Endometrial microvascular endothelial cells (primary cell): ENCODE measurements around the gene SOX6. TPM values are rescaled to one million over a fixed set of nuclear protein-coding genes. Genes with fewer than 3 reads are reported as not detected.

Source experiments
- in situ Hi-C: cut with HindIII; loops from 2 replicates; pipeline ENCODE4 v1.10.0; 2017; ENCODE audit warnings: low sequenced_read_pairs, low pct_unique_long_range_greater_than_20kb; ENCODE audit errors: inconsistent ontology term
- total RNA-seq: library from RNA; depleted of rRNA; stranded (reverse); fragments of >200 nt; gene quantifications from one replicate; pipeline ENCODE4 v1.2.3, GENCODE V29; 2015; ENCODE audit errors: inconsistent ontology term

The SOX6 gene
- total RNA-seq, 1 donor from 2014 or later: not detected

DNA sequence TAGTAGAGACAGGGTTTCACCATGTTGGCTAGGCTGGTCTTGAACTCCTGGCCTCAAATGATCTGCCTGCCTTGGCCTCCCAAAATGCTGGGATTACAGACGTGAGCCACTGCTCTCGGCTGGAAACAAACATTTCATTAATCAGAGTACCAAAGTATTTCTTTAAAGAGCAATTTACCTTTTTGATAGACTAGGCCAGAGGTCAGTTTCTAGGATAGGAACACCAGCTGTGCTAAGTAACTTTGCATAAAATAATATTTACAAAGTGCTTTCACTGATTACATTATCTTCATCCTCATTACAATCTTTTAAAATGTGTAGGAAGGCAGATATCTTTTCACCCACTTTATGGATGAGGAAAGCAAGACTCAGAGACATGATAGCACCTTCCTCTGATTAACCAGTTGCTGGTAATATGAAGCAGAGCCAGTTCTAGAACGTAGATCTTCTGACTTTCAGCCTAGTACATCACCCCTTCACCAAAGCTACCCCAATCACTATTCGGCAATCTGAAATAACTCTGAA, 355.2 kb downstream of the SOX6 start:
- in situ Hi-C loops: no loop called here

DNA sequence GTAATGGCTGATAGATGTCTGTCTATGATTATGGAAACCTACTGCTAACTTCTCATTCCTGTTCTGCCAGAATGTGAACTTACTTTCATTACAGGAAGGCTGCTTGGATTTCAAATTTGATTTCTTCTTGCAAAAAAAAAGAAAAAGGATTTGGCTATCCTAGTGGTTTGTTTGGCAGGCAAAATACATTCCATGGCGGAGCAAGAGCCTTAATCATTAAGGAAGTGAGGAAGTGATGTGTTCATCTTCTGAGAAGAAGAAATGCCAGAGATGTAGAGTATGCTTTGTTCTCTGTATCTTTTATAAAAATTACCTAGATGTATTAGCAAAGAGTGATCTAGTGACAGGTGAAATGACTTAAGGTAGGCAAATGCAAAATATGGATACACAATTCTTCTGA, 356.3 kb downstream of the SOX6 start:
- in situ Hi-C loops: no loop called here

DNA sequence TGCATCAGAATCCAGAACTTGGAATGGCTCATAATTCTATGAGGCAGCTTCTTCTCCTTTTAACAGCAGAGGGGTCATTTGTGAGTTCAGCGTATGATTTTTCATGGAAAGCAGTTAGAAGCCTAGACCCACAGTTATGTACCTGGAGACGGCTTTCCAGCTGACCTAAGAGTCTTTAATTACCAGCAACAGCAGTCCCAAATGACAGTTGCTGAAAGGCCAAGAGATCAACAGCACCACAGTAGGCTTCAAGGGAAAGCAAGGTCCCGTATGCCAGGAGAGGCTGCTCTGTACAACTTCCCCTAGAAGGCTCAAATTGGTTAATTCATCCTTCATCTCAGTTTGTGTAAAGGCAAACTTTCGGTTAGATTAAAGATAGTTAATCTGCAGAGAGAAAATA, 363.0 kb downstream of the SOX6 start:
- in situ Hi-C loops: no loop called here

DNA sequence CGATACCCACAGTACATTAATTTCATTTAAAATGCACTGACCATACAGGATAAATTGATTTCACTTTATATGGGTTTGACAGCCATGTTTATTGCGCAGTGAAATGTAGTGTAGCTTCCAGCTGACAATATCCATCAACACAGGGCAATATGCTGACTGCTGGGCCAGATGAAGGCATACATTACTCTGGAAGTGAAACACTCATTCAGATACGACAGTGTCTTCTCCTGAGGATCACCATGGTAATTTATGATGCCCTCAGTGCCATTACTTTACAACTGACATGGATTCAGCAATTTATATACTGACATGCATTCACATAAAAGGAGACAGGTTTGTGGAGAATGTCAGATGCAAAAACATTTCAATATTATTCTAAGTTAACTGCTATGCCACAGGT, 365.1 kb downstream of the SOX6 start:
- in situ Hi-C loops: no loop called here

DNA sequence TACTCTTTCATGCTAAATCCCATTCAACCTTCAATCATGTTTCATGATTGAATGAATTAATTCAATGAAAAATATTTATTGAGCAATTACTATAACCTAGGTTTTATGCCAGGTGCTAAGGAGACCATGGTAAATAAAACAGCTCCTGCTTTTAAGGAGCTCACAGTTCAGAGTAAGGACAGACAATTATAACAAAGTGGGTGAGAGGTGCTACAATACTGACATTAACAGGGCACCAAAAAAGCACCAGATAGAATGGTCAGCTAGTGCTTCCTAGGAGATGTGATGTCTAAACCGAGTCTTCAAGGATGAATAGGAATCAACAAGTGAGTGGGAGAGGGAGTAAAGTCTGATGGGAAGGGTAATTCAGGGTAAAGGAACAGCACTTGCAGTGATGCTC, 366.7 kb downstream of the SOX6 start:
- in situ Hi-C loops: no loop called here

DNA sequence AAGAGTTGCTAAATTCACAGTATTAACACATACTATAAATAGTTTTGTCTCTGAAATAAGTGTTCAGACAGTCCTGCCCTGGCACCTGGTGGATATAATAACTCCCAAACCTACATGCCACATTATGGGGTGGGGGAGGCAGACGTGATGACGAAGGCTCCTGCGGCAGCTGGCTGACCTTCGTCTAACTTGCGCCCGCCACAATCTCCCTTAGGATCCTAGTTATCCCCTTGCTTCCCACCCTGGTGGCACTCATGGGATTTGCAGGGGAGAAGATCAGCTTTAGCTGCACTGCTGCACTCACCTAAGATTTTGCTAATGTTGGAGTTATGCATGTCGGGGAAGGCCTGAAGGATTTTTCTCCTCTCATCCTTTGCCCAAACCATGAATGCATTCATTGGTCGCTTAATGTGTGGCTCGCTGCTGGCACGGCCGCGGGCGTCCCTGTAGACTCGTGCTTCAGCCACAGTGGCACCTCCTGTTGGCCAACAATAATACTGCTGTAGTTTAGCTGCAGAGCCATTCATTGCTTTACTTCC, 367.6 kb downstream of the SOX6 start:
- in situ Hi-C loops: no loop called here

DNA sequence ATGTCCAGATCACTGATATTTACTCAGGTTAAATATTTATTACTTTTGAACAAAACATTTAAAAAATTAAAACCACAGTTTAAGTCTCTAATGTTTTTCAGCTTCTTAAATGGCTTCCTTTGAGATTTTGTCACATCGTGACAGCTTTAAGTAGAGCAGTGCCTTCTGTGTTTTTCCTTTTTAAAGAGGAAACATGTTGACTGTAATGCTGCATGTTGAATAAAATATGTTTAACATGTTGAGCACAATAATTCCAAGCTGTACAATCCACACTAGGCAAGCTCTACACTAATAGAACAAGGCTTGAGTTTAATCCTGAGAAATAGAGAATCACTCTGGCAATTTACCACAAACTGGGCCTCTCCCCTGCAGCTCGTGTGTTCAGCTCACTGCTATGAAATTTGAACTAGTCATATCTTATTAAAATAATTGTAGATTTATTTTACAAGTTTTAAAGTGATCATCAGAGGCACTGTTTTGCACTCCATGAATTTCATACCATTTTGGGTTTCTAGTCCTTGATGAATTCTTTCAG, 368.3 kb downstream of the SOX6 start:
- in situ Hi-C loops: no loop called here

DNA sequence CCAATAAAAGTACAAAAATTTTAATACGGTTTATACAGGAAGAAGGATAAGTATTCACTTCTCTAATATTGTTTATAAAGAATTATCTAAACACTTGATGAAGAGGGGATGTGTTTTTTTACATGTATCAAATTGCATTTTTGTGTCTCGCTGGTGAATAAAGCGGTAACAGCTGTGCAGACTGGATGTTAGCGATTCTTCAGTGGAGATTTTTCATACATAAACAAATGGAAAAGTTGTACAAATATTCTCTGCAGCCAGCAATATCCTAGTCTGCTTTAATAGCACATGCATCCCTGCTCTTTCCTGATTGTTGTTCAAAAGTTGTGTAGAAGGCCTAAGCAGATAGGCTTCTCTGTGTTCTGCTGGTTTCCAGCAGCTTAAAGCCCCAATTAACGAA, 369.3 kb downstream of the SOX6 start:
- in situ Hi-C loops: no loop called here

DNA sequence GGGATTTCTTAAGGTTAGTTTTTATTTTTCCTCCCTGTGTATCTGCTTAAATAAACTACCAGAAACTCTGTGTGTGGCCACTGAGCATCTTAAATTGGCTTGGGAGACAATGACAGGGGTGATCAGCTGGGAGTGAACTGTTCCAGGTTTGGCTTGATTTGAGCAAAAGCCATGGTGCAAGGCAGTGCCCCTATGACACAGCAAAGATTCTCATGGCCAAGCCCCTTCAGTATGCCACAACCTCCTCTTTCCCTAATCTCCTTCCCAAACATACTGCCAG, 370.5 kb downstream of the SOX6 start:
- in situ Hi-C loops: no loop called here

DNA sequence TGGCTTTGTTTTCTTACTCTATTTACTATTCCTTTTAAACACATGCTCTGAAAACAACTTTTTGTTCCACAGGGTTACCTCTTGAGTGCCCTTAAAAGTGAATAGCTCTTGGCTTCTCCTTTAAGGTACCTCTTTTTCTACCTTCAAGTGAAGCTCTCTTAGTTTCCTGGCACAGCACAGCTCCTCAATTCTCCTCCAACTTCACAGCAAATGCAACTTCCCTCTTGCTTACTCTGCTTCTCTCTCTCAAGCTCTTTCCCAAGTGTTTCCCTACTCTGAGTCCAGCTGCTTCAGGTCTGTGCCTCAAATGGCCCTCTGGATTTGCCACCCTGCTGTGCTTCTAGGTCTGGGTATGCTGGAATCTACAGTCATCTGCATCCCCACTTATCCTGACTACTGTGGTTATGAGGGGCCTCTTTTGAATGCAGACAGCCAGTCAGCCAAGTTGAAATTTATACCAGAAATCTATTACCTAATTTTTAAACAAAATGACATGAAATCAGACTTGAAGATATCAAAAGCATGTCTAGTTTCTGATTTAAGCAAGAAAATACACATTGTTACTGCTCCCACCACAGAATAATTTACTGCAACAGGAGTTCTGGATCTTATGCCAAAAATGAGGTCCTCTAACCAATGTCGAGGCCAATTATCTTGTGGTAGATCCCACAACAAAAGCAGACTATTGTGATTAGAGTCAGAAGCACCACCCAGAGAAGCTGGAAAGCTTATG, 371.1 kb downstream of the SOX6 start:
- in situ Hi-C loops: no loop called here

DNA sequence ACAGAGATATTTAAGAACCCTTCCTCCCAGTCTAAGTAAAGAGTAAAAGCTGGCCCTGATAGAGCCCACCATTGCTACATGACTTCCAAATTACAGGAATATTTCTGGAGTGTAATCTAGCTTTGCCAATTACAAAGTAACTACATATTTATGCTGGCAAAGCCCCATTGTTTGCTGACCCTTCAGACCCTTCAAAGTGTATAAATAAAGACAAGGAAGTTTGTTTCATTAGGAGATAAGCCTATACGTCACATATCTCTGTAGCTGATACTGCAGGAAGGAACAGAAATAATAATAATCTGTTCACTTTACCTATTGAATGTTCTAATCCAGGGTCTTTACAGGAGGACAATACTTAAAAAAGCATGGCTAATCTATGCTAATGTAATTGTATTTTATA, 375.1 kb downstream of the SOX6 start:
- in situ Hi-C loops: no loop called here

DNA sequence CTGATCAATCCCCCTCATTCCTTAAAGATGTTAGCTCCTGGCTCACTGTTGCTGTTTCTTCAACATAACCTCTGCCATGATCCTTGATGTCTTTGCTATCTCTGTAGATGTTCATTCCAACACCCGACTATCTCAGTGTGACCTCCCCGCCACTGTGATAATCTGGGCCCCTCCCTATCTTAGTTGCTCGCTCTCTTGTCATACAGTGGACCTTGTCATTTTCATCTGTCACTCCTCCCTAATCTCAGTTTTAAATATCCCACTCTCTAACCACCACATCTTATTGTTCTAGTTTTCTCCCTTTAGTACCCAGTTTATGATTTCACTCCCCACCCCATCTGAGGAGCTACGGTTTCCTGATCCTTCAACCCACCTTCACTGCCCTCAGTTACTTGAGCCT, 379.2 kb downstream of the SOX6 start:
- in situ Hi-C loops: no loop called here

DNA sequence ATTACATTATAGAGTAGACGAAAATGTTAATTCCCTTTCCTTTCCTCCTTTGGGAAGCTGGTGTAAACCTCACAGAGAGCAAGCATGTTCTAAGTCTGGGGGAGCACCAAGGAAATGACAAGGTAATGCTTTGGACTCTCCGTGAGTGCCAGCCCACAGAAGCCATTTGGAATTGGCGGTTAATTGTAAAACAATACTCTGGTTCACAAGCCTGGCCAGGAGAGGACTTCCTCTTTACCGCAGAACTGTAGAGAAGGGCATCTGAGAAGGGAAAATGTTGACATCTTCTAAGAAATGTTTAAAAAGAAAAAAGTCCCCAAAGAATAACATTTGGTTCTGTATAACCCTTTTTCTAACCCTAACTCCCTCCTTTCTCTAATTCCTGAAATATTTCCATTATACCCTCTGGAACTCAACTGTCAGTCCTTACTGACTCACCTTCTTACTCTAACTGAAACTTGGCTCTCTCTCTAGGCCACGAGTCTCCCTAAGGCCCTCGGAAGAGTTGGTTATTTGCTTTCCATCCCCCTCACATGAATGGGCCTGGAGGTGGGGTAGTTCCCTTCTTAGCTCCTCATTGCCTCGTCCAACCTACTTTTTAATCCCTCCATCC, 379.8 kb downstream of the SOX6 start:
- in situ Hi-C loops: no loop called here

DNA sequence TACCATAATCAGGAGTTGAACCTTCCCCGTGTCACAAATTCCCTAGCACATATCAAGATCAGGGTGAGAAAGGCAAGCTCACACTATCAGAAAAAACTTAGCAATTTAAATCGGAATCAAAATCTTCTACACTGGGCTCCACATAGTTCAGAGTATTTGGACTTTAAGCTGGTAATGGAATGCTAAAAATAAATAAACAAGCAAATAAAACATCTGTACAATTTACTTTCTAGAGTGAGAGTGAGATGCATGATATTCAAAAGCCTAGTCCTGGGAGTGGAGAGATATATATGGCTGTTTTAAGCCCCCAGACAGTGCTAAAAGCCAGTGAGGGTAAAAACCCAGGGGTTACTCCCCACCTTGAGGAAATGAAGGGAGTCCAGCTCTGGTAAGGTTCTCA, 380.6 kb downstream of the SOX6 start:
- in situ Hi-C loops: no loop called here

DNA sequence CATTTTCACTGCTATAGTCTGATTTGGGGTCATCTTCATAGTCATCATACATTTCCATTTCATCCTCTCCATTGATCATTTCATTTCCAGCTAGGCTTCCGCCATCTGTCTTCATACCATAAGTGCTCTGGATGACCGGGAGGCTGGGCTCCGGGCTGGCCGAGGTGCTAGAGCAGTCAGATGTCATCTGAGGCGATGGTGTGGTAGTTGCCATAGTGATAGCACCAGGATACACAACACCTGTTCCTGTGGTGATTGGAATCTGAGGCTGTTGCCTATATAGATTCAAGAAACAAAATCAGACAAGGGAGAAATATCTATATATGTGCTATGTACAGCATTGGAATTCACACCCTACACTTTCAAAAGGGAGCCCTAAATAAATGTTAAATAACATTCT, 383.5 kb downstream of the SOX6 start:
- in situ Hi-C loops: no loop called here

DNA sequence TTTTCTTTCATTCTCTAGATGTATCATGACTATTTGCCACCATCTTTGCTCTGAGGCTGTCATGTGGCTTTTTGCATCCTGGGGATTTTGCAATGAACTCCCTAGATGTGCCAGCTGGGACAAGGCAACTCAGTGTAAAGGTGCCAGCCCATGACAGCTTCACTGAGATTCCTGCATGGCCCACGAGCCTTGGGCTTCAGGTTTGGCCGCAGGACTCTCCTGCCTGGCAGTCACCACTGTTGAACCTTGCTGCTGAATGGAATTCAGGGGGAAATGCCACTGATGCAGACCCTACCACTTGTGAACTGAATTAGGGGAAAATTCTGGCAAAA, 385.2 kb downstream of the SOX6 start:
- in situ Hi-C loops: no loop called here

DNA sequence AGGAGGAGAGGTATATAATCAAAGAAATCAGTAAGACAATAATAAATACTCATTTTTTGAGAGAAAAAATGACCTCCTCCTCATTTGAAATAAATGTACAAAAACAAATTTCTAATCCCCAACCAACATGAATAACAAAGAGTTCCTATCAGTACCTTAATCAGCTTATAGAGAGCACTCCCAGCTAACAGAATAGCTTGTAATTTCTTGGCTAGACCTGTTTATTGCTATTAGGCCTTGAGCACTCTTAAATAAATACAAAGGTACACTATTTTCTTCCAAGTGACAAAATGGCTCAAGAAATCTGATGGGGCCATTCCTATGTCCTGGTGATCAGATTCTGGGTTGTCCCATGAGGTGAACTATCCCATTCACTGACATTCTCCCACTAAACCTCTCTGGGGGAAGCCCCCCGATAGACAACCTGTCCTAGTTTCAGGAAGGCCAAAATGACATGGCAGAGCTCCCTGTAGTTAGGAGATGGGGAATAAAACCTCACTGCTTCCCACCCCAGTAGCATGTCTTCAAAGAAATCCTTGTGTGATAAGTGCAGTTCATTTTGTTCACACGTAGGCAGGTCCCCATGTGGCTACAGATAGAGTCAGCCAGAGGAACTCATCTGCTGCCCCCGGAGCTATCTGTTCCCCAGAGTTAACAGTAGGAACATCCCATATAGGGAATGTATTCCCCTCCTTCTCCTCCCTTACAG, 385.7 kb downstream of the SOX6 start:
- in situ Hi-C loops: no loop called here

DNA sequence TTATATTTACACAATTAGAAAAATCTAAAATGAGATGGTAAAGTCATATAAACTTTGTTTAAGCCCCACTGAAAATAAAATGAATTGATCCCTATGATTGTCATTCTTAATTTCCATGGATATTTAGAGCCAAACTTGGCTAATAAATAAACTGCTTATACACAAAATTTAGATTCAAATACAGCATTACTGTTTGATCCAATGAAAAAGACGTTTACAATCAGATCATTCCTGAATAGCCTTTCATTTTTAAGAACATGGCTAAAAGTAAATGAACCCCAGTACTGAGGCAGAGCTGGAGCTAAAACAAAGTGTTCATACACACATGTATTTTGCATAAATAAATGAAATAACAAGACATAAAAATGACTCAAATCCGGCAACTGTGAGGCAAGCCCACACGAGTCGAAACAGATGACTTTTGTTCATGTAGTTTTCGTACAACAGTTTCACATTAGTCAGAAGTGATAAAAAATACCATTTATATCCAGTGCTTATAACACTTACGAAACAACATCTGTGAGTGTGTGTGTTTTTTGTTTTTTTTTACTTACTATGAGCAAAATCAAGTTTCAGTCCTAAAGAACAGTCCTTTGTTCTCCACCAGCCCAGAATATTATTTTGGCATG, 386.5 kb downstream of the SOX6 start:
- in situ Hi-C loops: no loop called here

DNA sequence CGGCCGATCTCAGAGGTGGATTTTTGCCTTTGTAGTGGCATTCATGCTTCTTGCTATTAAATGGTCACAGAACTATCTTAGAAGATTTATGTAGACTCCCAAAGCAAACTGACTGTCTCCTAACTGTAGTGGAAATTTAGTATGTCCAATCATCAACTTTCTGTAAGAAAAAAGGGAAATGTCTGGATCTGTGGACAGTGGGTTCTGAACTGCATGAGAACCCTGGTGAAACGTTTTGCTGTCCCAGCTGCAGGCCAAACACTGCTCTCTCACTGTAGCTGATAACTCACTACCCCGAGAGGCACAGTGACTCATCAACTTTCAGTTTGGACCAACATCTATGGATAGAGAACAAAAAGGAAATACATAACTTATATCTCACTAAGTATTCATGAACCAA, 387.1 kb downstream of the SOX6 start:
- in situ Hi-C loops: no loop called here
